ENCODE results near the gene RCHY1.
"Not testable (repeated sequence)": the region's sequence is repeated elsewhere in the genome, so short reads cannot be mapped to it uniquely, and the experiment has no call there.

Gene RCHY1

GRCh38 chr4:75544220-75544619 is 30.0 kb upstream of the RCHY1 start:
- WGBS, 2 experiments: 93 to 94% methylated on average over 8 of the region's 8 CpGs
- not testable (repeated sequence) for H3K36me3 ChIP-seq (ENCODE audit: control insufficient read depth, insufficient read depth, low read length); H3K27ac ChIP-seq (ENCODE audit: insufficient read depth, low read depth, low read length, poor library complexity, severe bottlenecking); H3K4me3 ChIP-seq (ENCODE audit: insufficient read depth, low read depth, low read length); H3K4me1 ChIP-seq (ENCODE audit: control insufficient read depth, insufficient read depth, low read length); H3K27me3 ChIP-seq (ENCODE audit: control insufficient read depth, insufficient read depth, low read length, poor library complexity, severe bottlenecking); H3K9me3 ChIP-seq (ENCODE audit: control insufficient read depth, low read length)

DNA sequence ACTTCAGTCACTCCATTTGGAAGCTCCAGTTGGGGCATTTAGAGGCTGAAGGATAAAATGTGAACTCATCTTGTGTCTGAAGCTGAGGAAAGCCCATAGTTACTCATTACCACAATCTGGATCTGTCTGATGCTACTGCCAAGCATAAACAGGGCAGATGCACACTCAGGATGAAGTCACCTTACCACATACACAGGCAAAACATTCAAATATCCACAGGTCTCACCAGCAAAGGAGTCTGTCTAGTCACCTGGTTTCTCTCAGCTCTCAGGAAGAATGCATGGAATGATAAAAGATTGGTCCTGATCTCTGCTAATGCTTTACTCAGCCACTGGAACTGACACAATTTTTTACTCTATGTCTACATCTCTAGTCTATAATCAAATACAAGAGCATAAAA is 28.6 kb upstream of the RCHY1 start:
- Histone ChIP-seq H3K27me3 (ENCODE audit: control insufficient read depth, insufficient read depth, low read length, poor library complexity, severe bottlenecking) (no peaks in the 10 kb centered on the region), H3K4me1 (ENCODE audit: control insufficient read depth, insufficient read depth, low read length) (no peaks in the 10 kb centered on the region), H3K4me3 (ENCODE audit: insufficient read depth, low read depth, low read length) (no peak overlapping the region), H3K27ac (ENCODE audit: insufficient read depth, low read depth, low read length, poor library complexity, severe bottlenecking) (no peak overlapping the region), H3K36me3 (ENCODE audit: control insufficient read depth, insufficient read depth, low read length) (no peaks in the 10 kb centered on the region), H3K9me3 (ENCODE audit: control insufficient read depth, low read length) (no peaks in the 10 kb centered on the region)

- H3K27me3 ChIP-seq (ENCODE audit: control insufficient read depth, insufficient read depth, low read length, poor library complexity, severe bottlenecking); H3K9me3 ChIP-seq (ENCODE audit: control insufficient read depth, low read length); H3K36me3 ChIP-seq (ENCODE audit: control insufficient read depth, insufficient read depth, low read length); H3K4me1 ChIP-seq (ENCODE audit: control insufficient read depth, insufficient read depth, low read length); H3K4me3 ChIP-seq (ENCODE audit: insufficient read depth, low read depth, low read length); H3K27ac ChIP-seq (ENCODE audit: insufficient read depth, low read depth, low read length, poor library complexity, severe bottlenecking): not testable (repeated sequence)
- WGBS, 2 experiments: 85 to 86% methylated on average over 5 to 6 of the region's 6 CpGs
These were observed 23.1 kb upstream of the RCHY1 start for GRCh38 chr4:75537308-75537707.

DNA sequence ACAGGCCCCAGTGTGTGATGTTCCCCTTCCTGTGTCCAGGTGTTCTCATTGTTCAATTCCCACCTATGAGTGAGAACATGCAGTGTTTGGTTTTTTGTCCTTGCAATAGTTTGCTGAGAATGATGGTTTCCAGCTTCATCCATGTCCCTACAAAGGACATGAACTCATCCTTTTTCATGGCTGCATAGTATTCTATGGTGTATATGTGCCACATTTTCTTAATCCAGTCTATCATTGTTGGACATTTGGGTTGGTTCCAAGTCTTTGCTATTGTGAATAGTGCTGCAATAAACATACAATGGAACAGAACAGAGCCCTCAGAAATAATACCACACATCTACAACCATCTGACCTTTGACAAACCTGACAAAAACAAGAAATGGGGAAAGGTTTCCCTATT is 19.7 kb upstream of the RCHY1 start:
- H3K4me3 ChIP-seq (ENCODE audit: insufficient read depth, low read depth, low read length); H3K4me1 ChIP-seq (ENCODE audit: control insufficient read depth, insufficient read depth, low read length): not testable (repeated sequence)
- peaks cover 31% of the 10 kb centered on the region for H3K36me3 ChIP-seq (ENCODE audit: control insufficient read depth, insufficient read depth, low read length)

DNA sequence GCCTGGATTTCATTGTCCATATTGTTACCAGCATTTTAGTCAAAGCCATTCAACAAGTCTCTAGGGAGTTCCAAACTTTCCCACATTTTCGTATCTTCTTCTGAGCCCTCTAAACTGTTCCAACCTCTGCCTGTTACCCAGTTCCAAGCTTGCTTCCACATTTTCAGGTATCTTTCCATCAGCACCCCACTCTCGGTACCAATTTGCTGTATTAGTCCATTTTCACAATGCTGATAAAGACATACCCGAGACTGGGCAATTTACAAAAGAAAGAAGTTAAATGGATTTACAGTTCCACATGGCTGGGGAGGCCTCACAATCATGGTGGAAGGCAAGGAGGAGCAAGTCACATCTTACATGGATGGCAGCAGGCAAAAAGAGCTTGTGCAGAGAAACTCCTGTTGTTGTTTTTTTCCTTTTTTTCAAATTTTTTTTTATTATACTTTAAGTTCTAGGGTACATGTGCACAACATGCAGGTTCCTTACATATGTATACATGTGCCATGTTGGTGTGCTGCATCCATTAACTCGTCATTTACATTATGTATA is 19.2 kb upstream of the RCHY1 start:
- not testable (repeated sequence) for H3K9me3 ChIP-seq (ENCODE audit: control insufficient read depth, low read length); H3K4me3 ChIP-seq (ENCODE audit: insufficient read depth, low read depth, low read length); H3K27me3 ChIP-seq (ENCODE audit: control insufficient read depth, insufficient read depth, low read length, poor library complexity, severe bottlenecking); H3K4me1 ChIP-seq (ENCODE audit: control insufficient read depth, insufficient read depth, low read length); H3K27ac ChIP-seq (ENCODE audit: insufficient read depth, low read depth, low read length, poor library complexity, severe bottlenecking)
- WGBS, 2 experiments: 89 to 93% methylated on average over 4 of the region's 4 CpGs
- peaks cover 31% of the 10 kb centered on the region for H3K36me3 ChIP-seq (ENCODE audit: control insufficient read depth, insufficient read depth, low read length)

More for the DNA sequence above, 19.7 kb upstream of the RCHY1 start:
- H3K27me3 ChIP-seq (ENCODE audit: control insufficient read depth, insufficient read depth, low read length, poor library complexity, severe bottlenecking); H3K27ac ChIP-seq (ENCODE audit: insufficient read depth, low read depth, low read length, poor library complexity, severe bottlenecking); H3K9me3 ChIP-seq (ENCODE audit: control insufficient read depth, low read length): not testable (repeated sequence)

- H3K36me3 ChIP-seq (ENCODE audit: control insufficient read depth, insufficient read depth, low read length): peaks cover 36% of the 10 kb centered on the region
- WGBS, 2 experiments: 64 to 67% methylated on average over 7 of the region's 7 CpGs
- not testable (repeated sequence) for H3K27me3 ChIP-seq (ENCODE audit: control insufficient read depth, insufficient read depth, low read length, poor library complexity, severe bottlenecking); H3K4me3 ChIP-seq (ENCODE audit: insufficient read depth, low read depth, low read length); H3K9me3 ChIP-seq (ENCODE audit: control insufficient read depth, low read length); H3K27ac ChIP-seq (ENCODE audit: insufficient read depth, low read depth, low read length, poor library complexity, severe bottlenecking); H3K4me1 ChIP-seq (ENCODE audit: control insufficient read depth, insufficient read depth, low read length)
These were observed 17.4 kb upstream of the RCHY1 start for GRCh38 chr4:75531536-75532143.

GRCh38 chr4:75530556-75531322 is 16.5 kb upstream of the RCHY1 start:
- Histone ChIP-seq H3K9me3 (ENCODE audit: control insufficient read depth, low read length) (no peaks in the 10 kb centered on the region), H3K27ac (ENCODE audit: insufficient read depth, low read depth, low read length, poor library complexity, severe bottlenecking) (no peak overlapping the region), H3K27me3 (ENCODE audit: control insufficient read depth, insufficient read depth, low read length, poor library complexity, severe bottlenecking) (no peaks in the 10 kb centered on the region), H3K4me1 (ENCODE audit: control insufficient read depth, insufficient read depth, low read length) (no peaks in the 10 kb centered on the region), H3K36me3 (ENCODE audit: control insufficient read depth, insufficient read depth, low read length) (peaks cover 36% of the 10 kb centered on the region), H3K4me3 (ENCODE audit: insufficient read depth, low read depth, low read length) (no peak overlapping the region)
- WGBS, 2 experiments: 96 to 99% methylated on average over 2 of the region's 2 CpGs

DNA sequence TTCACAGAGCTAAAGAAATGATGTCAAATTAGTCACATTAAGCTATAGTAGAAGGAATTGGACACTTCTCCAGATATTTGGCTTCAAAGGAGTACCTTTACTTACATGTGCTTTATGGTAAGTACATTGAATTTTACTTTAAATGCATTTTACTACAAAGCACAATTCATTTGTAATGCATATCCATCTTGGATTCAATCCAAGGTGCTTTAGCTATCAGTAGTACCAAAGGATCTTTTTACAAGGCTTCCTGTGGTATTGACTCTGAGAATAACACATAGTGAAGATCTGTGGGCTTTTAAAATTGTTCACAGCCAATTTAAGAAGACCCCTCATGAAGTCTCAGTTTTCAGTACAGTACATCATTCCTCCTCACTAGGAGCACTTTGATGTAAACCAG is 13.3 kb upstream of the RCHY1 start:
- Histone ChIP-seq H3K27me3 (ENCODE audit: control insufficient read depth, insufficient read depth, low read length, poor library complexity, severe bottlenecking) (no peaks in the 10 kb centered on the region), H3K36me3 (ENCODE audit: control insufficient read depth, insufficient read depth, low read length) (peaks cover 33% of the 10 kb centered on the region), H3K4me1 (ENCODE audit: control insufficient read depth, insufficient read depth, low read length) (no peaks in the 10 kb centered on the region), H3K27ac (ENCODE audit: insufficient read depth, low read depth, low read length, poor library complexity, severe bottlenecking) (no peak overlapping the region), H3K9me3 (ENCODE audit: control insufficient read depth, low read length) (no peaks in the 10 kb centered on the region), H3K4me3 (ENCODE audit: insufficient read depth, low read depth, low read length) (no peak overlapping the region)

- WGBS, 2 experiments: 98 to 100% methylated on average over 1 of the region's 1 CpG
- Histone ChIP-seq H3K9me3 (ENCODE audit: control insufficient read depth, low read length) (no peaks in the 10 kb centered on the region), H3K27ac (ENCODE audit: insufficient read depth, low read depth, low read length, poor library complexity, severe bottlenecking) (no peak overlapping the region), H3K27me3 (ENCODE audit: control insufficient read depth, insufficient read depth, low read length, poor library complexity, severe bottlenecking) (no peaks in the 10 kb centered on the region), H3K36me3 (ENCODE audit: control insufficient read depth, insufficient read depth, low read length) (peaks cover 25% of the 10 kb centered on the region), H3K4me3 (ENCODE audit: insufficient read depth, low read depth, low read length) (no peak overlapping the region), H3K4me1 (ENCODE audit: control insufficient read depth, insufficient read depth, low read length) (no peaks in the 10 kb centered on the region)
These were observed 11.7 kb upstream of the RCHY1 start for GRCh38 chr4:75525910-75526309.

DNA sequence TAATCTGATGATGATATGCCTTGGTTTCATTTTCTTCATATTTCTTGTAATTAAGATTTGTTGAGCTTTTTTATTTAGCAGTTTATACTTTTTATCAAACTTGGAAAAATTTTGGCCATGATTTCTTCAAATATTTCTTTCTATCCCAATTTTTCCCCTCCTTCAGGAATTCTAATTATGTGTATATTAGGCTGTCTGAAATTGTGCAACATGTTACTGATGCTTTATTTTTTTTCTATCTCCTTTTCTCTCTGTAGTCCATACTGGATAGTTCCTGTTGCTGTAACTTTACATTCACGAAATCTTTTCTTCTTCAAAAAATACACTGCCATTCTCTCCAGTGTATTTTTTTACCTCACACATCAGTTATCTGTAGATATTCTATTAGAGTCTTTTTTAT is 10.9 kb upstream of the RCHY1 start:
- no peaks in the 10 kb centered on the region for H3K4me1 ChIP-seq (ENCODE audit: control insufficient read depth, insufficient read depth, low read length)
- no peak overlapping the region for H3K27ac ChIP-seq (ENCODE audit: insufficient read depth, low read depth, low read length, poor library complexity, severe bottlenecking)
- H3K36me3 ChIP-seq (ENCODE audit: control insufficient read depth, insufficient read depth, low read length): peaks cover 17% of the 10 kb centered on the region
- no peaks in the 10 kb centered on the region for H3K27me3 ChIP-seq (ENCODE audit: control insufficient read depth, insufficient read depth, low read length, poor library complexity, severe bottlenecking)
- 100% methylated on average over 1 of the region's 1 CpG for WGBS, 2 experiments
- no peaks in the 10 kb centered on the region for H3K9me3 ChIP-seq (ENCODE audit: control insufficient read depth, low read length)
- no peak overlapping the region for H3K4me3 ChIP-seq (ENCODE audit: insufficient read depth, low read depth, low read length)
